Transverse colon (tissue), 4 donors: ENCODE measurements around the gene HTN3.

Source experiments
- CTCF ChIP-seq, 5 experiments: fragments of 200-600 bp in 3 of 5; fragments of 450-650 bp in 2 of 5; sonication (generic) in 3 of 5; IDR thresholded peaks; 1 replicate in 2 of 5; 2 replicates in 3 of 5; pipeline ENCODE4 v1.5.1; 2016 to 2017; ENCODE audit warnings: antibody characterized with exemption in 5 of 5, inconsistent platforms in 3 of 5, mild to moderate bottlenecking in 2 of 5, moderate library complexity in 1 of 5
- EP300 ChIP-seq: sonication (generic); formaldehyde crosslinking; IDR thresholded peaks from one replicate; pipeline ENCODE4 v1.6.1; 2017; ENCODE audit warnings: antibody characterized with exemption, low read depth
- POLR2A ChIP-seq: fragments of 450-650 bp; IDR thresholded peaks from one replicate; pipeline ENCODE4 v1.6.1; 2016; ENCODE audit warnings: antibody characterized with exemption, mild to moderate bottlenecking, moderate library complexity
- POLR2AphosphoS5 ChIP-seq, 3 donors: sonication (generic); formaldehyde crosslinking; IDR thresholded peaks; one replicate each; pipeline ENCODE4 v1.6.1; 2016; ENCODE audit warnings: antibody characterized with exemption in 3 of 3

GRCh38 chr4:69991016-69991415 lies 37.2 kb upstream of the HTN3 start:
- TF ChIP-seq CTCF (IDR thresholded peaks at IDR 0.05), result no peak
- TF ChIP-seq POLR2AphosphoS5 (IDR thresholded peaks at IDR 0.05), result no peak
- TF ChIP-seq EP300, result no peak
- TF ChIP-seq POLR2A, result no peak
